ENCODE data around the gene ATP11A. TPM values are rescaled to one million over a fixed set of nuclear protein-coding genes. Genes with fewer than 3 reads are reported as not detected.

The ATP11A gene
- total RNA-seq, 1 experiment from 2014 or later = 42.5 TPM

GRCh38 chr13:112759053-112759452, 69.2 kb downstream of the ATP11A start:
- no peak for DNase-seq (ENCODE audit: low spot score)

GRCh38 chr13:112759827-112760226, 70.0 kb downstream of the ATP11A start:
- no peak for DNase-seq (ENCODE audit: low spot score)

- no peak for DNase-seq (ENCODE audit: low spot score)
Observed at GRCh38 chr13:112760435-112760834, 70.6 kb downstream of the ATP11A start.

- DNase-seq (ENCODE audit: low spot score) = no peak
Observed at GRCh38 chr13:112760931-112761330, 71.1 kb downstream of the ATP11A start.

DNA sequence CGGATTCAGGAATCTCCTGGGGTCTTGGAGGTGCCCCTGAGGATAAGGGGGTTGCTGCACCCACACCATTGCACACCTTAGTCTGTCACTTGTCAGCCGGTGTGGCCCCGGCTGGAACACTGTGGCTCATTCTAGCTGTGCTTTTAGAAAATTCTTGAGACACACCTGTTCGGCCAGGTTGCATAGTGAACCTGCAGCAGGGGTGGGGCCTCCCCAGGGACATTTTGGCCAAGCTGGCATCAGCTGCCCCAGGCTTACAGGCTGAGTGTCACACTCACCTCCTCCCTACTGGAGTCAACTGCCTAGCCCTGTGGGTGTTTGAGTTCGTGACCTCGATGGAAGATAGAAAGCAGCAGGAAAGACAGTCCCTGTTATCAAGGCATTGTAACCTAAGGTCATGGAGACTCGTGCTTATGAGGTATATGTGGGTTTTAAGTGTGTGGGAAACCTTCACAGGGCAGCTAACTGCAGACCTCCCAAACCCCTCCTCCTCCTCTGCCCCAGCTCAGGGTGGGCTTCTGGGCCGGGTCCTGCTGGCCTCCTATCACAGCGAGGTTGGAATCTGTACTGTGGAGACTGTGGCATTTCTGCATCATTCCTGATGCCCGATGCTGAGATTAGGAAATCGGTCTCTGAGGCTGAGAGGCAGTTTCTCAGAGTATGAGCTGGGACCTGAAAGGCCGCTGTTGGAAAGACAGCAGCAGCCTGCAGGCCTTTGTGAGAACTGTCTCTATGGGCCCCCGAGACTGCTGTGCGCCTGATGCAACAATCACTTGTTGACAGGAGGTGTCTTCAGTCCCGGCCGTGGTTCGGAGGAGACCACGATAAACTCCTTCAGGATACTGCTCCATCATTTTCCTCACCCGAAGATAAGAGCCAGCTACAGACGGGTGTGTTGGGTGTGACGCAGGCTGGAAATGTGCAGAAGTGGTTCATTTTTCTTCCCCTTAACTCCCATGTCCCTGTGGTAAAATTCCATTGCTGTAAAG, 72.2 kb downstream of the ATP11A start:
- DNase-seq (ENCODE audit: low spot score) = no peak

DNA sequence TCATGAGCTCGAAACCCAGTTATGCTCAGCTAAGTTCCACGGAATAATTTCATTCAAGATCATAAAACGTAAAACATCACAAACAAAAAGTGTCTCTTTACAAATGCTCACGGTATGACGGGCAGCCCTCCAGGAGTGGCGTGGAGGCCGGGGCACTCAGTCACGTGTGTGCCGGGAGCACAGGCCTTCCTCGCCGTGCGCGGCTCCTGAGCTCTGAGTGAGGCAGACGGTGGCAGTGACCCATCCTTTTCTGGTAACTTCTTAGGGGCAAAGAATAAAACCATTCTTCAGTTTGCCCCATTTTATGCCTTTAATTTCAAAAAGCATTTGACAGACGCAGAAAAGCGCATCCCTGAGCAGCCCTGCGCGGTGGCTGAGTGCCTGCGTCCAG, 72.8 kb downstream of the ATP11A start:
- no peak for DNase-seq (ENCODE audit: low spot score)

DNA sequence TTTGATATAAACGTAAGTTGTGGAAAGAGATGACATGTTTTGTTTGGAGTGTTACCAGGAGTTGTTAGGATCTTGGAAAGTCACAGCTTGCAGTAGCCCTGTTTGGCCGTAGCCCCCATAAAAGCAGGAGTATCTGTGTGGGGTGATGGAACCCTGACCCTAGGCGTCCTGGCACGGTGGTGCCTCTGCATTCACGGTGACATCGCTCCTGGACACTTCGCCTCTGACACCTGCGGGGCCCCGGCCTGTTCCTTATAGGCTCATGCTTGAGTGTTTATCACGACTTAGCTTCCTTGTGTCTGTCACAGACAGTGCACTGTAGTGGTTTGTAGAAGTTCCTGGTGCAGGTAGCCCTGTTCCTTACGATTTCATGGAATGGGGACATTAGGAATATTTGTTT, 74.2 kb downstream of the ATP11A start:
- no peak for DNase-seq (ENCODE audit: low spot score)

DNA sequence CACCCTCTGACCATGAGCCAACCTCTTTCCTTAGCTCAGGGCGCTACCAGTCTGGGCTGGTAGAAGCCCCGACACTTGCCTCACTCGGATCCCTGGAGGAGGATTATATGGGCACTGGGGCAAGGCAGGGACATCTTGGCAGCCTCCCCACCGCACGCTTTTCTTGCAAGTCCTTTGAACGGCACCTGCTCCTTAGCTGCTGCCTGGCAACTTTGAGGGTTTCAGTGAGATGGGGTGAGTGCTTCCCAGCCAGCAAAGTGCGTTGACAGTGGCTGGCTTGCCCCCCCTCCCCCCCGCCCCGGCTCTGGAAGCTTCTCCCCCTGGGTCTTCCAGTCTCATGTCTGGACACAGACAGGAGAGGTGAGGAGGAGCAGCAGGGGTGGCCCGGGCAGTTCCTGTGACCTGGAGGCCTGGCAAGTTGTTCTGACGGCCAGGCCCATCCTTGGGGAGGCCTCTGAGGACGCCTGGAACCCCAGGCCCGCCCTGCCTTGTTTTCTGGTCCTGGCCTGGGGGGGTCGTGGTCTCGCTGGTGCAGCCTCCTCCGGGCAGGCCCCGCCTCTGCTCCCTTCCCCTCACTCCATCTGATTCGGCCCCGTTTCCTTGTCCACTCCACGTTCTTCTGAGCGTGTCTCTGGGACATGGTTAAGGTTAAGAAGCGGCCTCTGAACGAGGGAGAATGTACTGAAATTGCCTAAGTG, 75.2 kb downstream of the ATP11A start:
- DNase-seq (ENCODE audit: low spot score) = no peak

GRCh38 chr13:112765731-112766130, 75.9 kb downstream of the ATP11A start:
- no peak for DNase-seq (ENCODE audit: low spot score)

- no peak for DNase-seq (ENCODE audit: low spot score)
Observed at GRCh38 chr13:112766336-112766735, 76.5 kb downstream of the ATP11A start.

DNA sequence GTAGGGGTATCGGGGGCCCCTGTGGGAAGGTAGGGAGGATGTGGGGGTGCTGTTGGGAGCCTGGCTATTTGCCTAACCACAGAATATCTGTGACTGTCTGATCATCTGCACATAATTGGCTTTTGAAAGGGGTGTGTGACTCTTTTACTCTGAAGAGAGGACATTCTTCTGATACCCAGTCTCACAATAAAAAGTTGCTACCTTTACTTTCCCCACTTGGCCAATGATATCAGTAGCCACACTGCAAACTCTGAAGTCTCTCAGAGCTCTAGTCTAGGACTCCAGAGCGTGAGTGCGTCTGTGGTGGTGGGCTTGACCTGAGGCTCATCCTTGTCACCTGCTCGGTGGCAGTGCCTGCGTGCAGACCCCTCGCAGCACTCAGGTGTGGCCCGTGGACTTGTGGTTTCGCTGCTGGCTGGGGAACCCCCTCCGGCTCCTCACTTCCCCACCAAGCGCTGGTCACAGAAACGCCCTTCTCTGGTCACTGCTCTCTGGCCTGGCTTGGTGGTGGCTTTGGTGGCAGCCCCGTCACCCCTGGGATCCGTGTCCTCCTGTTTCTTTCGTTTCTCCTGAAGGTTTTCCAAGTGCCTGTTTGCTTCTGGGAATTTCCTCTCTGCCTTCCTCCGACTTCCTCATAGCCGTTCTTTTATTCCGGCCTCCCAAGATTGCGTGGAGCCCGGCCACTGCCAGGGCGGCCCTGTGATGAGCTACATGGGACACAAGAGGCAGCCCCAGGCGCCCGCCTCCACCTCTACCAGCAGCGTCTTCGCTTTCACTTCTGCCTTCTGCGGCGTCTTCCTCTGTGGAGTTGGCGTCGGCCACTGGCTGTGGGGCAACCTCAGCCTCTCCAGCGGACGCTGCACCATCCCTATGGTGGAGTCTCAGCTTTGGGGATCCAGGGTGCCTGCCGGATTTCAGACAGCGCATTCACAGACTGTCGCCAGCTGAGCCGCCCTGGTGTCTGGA, 78.0 kb downstream of the ATP11A start:
- no peak for DNase-seq (ENCODE audit: low spot score)

GRCh38 chr13:112768795-112769481, 79.1 kb downstream of the ATP11A start:
- no peak for DNase-seq (ENCODE audit: low spot score)

- no peak for DNase-seq (ENCODE audit: low spot score)
Observed at GRCh38 chr13:112769615-112770014, 79.8 kb downstream of the ATP11A start.

GRCh38 chr13:112770504-112770903, 80.7 kb downstream of the ATP11A start:
- DNase-seq (ENCODE audit: low spot score) = no peak

DNA sequence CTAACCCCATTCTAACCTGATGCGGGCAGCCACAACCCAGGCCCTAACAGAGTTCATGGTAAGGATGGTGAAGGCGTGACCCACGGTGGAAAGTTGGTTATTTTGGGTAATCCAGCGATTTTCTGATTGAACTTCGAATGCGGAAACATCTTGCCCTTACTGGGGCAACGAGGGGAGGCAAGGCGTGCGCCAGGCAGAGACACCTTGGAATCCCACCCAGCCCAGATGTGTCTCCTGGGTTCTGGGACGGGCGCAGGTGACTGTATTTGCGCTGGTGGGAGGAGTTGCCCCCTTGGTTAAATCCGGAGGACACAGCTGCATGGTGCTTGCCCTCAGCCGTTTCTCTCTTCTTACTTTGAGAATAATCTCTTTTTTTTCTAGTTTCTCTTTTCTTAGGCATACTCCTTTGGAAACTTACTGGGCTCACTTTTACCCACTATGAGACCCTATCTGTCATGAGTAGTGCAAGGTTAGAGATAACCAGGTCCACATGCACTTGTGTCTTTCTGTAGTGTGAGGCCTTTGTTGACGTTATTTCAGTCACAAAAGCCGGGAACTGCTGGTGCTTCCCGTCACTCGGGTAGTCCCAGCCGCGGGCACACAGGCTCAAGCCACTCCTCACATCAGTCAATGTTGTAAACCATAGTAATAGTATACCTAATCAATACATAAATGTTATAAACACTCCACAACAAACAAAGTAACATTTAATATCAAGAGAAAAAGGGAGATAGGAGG, 81.5 kb downstream of the ATP11A start:
- DNase-seq (ENCODE audit: low spot score) = no peak

GRCh38 chr13:112771877-112772538, 82.2 kb downstream of the ATP11A start:
- DNase-seq (ENCODE audit: low spot score) = no peak

GRCh38 chr13:112772539-112772909, 82.7 kb downstream of the ATP11A start:
- no peak for DNase-seq (ENCODE audit: low spot score)

DNA sequence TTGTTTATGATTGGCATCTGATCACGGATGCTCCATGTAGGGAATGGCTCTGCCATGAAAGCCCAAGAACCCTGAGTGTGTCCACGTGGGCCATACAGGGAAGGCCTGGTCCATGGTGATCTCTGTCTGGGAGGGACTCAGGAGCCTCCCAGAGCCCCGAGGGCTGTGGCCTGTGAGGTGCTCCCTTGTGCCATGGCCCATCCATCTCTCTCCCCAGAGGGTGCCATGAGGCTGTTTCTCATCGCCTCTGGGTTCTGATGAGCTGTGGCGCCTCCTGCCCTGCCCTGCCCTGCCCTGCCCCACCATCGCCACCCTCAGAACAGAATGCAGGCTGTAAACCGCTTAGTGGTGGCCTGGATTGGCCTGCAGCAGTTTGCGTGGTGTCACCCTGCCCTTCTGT, 83.1 kb downstream of the ATP11A start:
- DNase-seq (ENCODE audit: low spot score) = no peak

GRCh38 chr13:112773601-112774447, 84.0 kb downstream of the ATP11A start:
- DNase-seq (ENCODE audit: low spot score) = no peak
